KMS-11 (cell line): ENCODE data around the gene CNTNAP3B.
"Not testable (repeated sequence)": the region's sequence is repeated elsewhere in the genome, so short reads cannot be mapped to it uniquely, and the experiment has no call there.

Experiments used
- H2AFZ ChIP-seq: fragments of 200-600 bp; sonication (generic); 2 replicates; pipeline ENCODE4 v1.6.1; 2016; ENCODE audit warnings: antibody characterized with exemption, mixed run types, low read depth
- H3K27ac ChIP-seq: fragments of 200-600 bp; sonication (generic); 2 replicates; pipeline ENCODE4 v1.6.1; 2016; ENCODE audit warnings: mild to moderate bottlenecking, mixed run types
- H3K27me3 ChIP-seq: fragments of 200-600 bp; sonication (generic); 2 replicates; pipeline ENCODE4 v1.6.1; 2017; ENCODE audit warnings: mild to moderate bottlenecking, low read depth, mixed run types, moderate library complexity; ENCODE audit not compliant: insufficient read depth
- H3K36me3 ChIP-seq: fragments of 200-600 bp; sonication (generic); 2 replicates; pipeline ENCODE4 v1.6.1; 2017; ENCODE audit warnings: mild to moderate bottlenecking, mixed run types; ENCODE audit not compliant: insufficient read depth
- H3K4me1 ChIP-seq: fragments of 200-600 bp; sonication (generic); 2 replicates; pipeline ENCODE4 v1.6.1; 2016; ENCODE audit warnings: mild to moderate bottlenecking, low read depth, mixed run types; ENCODE audit not compliant: poor library complexity, severe bottlenecking
- H3K4me2 ChIP-seq: fragments of 200-600 bp; sonication (generic); 2 replicates; pipeline ENCODE4 v1.7.0; 2016; ENCODE audit warnings: mild to moderate bottlenecking, mixed run types
- H3K4me3 ChIP-seq: fragments of 200-600 bp; sonication (generic); IDR thresholded peaks from 2 replicates; pipeline ENCODE4 v1.6.1; 2017; ENCODE audit warnings: low read depth, low read length, mixed read lengths; ENCODE audit not compliant: insufficient read depth
- H3K79me2 ChIP-seq: fragments of 200-600 bp; sonication (generic); 2 replicates; pipeline ENCODE4 v1.6.1; 2016; ENCODE audit warnings: low read depth, mixed run types; ENCODE audit not compliant: insufficient read depth
- H3K9ac ChIP-seq: fragments of 200-600 bp; sonication (generic); 2 replicates; pipeline ENCODE4 v1.6.1; 2016; ENCODE audit warnings: mild to moderate bottlenecking, mixed run types
- H4K20me1 ChIP-seq: fragments of 200-600 bp; sonication (generic); 2 replicates; pipeline ENCODE4 v1.6.1; 2016; ENCODE audit warnings: mild to moderate bottlenecking, mixed run types; ENCODE audit not compliant: insufficient read depth

Gene CNTNAP3B

GRCh38 chr9:41977965-41978600 is 151.1 kb downstream of the CNTNAP3B start:
- not testable (repeated sequence) for H2AFZ ChIP-seq, H3K9ac ChIP-seq, H3K79me2 ChIP-seq, H3K36me3 ChIP-seq, H4K20me1 ChIP-seq, H3K4me3 ChIP-seq, H3K27ac ChIP-seq, H3K4me1 ChIP-seq, H3K4me2 ChIP-seq, H3K27me3 ChIP-seq

DNA sequence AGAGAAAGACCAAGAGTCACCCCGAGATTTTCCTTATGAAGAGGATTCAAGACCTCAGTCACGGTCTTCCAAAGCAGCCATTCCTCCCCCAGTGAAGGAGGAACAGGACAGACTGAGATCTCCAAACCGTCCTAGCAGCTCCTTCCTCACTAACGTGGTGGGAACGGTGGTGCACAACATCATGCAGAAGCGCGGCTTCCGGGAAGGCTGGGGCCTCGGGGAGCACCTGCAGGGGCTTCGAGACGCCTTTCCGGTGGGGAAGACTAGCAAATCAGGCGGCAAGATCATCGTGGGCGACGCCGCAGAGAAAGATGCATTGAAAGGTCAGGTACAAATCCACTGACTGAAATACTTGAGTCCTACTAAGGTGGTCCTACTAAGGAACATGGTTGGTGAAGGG is 154.3 kb downstream of the CNTNAP3B start:
- H3K27me3 ChIP-seq, H3K4me2 ChIP-seq, H4K20me1 ChIP-seq, H3K27ac ChIP-seq, H3K36me3 ChIP-seq, H3K79me2 ChIP-seq, H3K4me1 ChIP-seq, H2AFZ ChIP-seq, H3K9ac ChIP-seq, H3K4me3 ChIP-seq: not testable (repeated sequence)

DNA sequence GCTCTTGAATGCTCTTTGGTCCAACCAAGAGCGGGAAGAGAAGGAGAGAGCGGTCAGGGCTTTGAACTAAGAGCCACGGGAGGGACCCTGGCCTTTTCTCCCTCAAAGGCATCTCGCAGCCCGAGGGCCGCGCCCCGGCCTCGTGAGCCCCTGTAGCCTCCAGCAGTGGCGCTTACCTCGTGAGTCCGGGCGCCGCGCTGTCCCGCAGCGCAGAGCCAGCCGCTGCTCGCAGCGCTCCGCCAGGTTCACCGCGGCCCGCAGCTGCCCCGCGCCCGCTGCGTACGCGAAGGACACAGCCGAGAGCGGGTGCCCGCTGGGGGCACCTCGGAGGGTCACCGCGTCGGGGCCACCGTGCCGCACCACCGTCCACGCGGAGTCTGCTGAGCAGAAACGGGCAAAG is 176.2 kb downstream of the CNTNAP3B start:
- H3K4me2 ChIP-seq, H3K4me3 ChIP-seq: not testable (repeated sequence)

GRCh38 chr9:41941738-41942137 is 187.5 kb downstream of the CNTNAP3B start:
- H4K20me1 ChIP-seq, H3K36me3 ChIP-seq: not testable (repeated sequence)

More for the DNA sequence above, 176.2 kb downstream of the CNTNAP3B start:
- not testable (repeated sequence) for H2AFZ ChIP-seq, H3K27ac ChIP-seq, H3K4me1 ChIP-seq, H3K79me2 ChIP-seq, H3K36me3 ChIP-seq, H3K9ac ChIP-seq, H4K20me1 ChIP-seq, H3K27me3 ChIP-seq

GRCh38 chr9:41938143-41938542 is 191.1 kb downstream of the CNTNAP3B start:
- H3K27ac ChIP-seq, H3K27me3 ChIP-seq, H3K4me1 ChIP-seq, H2AFZ ChIP-seq, H3K4me3 ChIP-seq, H3K79me2 ChIP-seq, H4K20me1 ChIP-seq, H3K4me2 ChIP-seq, H3K9ac ChIP-seq, H3K36me3 ChIP-seq: not testable (repeated sequence)

More at GRCh38 chr9:41941738-41942137, 187.5 kb downstream of the CNTNAP3B start:
- H3K27me3 ChIP-seq, H3K4me2 ChIP-seq, H3K4me3 ChIP-seq, H3K9ac ChIP-seq, H3K27ac ChIP-seq, H2AFZ ChIP-seq, H3K79me2 ChIP-seq, H3K4me1 ChIP-seq: not testable (repeated sequence)

DNA sequence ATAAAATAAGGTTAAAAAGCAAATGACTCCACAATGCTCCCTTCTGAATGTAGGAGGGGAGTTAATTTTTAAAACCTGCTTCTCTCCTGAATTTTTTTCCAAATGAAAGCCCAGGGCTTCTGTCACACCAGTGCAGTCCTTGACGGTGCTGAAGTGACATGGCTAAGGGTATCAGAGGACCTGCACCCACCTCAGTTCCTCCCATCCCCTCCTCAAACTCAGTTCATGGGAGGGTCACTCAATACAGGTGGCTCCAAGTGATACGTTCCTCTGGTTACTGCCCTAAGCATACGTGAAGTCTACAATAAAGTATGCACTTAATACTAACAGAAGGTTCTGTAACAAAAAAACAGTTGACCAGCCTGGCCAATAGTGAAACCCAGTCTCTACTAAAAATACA is 193.5 kb downstream of the CNTNAP3B start:
- H3K4me1 ChIP-seq, H3K27ac ChIP-seq, H3K9ac ChIP-seq: not testable (repeated sequence)

DNA sequence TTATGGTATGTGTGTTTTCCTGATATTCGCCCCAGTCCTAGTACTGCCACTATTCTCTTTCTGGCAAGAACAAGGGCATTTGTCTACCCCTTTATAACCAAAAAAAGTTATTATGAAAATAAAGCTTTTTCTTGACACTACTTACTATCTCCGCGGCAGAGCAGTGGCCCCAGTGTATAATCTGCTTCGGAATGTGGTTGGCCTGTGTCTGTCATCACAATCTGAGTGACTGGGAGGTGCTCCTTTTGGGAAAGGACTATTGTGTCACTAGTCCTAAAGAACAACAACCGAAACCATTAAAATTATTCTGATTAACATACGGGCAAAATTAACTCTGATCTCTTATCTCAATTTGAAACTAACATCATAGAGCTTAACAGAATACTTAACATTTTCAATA is 200.1 kb downstream of the CNTNAP3B start:
- not testable (repeated sequence) for H3K36me3 ChIP-seq, H3K4me3 ChIP-seq, H3K27ac ChIP-seq, H3K79me2 ChIP-seq, H4K20me1 ChIP-seq, H3K9ac ChIP-seq, H3K27me3 ChIP-seq, H2AFZ ChIP-seq, H3K4me1 ChIP-seq, H3K4me2 ChIP-seq

More for the DNA sequence above, 193.5 kb downstream of the CNTNAP3B start:
- H3K79me2 ChIP-seq, H3K4me2 ChIP-seq, H2AFZ ChIP-seq, H3K4me3 ChIP-seq, H3K36me3 ChIP-seq, H3K27me3 ChIP-seq, H4K20me1 ChIP-seq: not testable (repeated sequence)

DNA sequence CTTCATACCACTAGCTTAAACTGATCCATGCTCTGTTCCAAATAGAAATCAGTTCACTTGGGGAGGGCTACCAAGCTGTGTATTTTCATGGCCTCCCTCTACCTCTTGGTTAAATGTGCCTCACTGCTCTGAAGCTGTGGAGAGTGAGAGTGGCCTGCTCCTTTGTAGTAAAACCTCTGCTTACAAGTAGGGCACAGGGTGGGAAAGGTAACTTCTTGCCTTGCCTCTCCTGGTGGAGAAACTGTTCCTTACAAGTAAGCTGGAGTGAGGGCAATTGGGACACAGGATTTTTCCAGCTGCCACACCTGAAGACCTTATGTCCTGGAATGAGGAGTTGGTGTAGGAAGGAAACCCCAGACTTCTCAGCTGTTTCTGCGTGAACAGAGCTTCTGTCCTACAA is 211.9 kb downstream of the CNTNAP3B start:
- not testable (repeated sequence) for H3K9ac ChIP-seq, H3K27me3 ChIP-seq, H2AFZ ChIP-seq, H4K20me1 ChIP-seq, H3K4me2 ChIP-seq, H3K4me1 ChIP-seq, H3K36me3 ChIP-seq, H3K4me3 ChIP-seq, H3K79me2 ChIP-seq, H3K27ac ChIP-seq

- H3K4me1 ChIP-seq, H3K9ac ChIP-seq, H4K20me1 ChIP-seq, H3K79me2 ChIP-seq, H3K4me3 ChIP-seq, H3K27ac ChIP-seq, H2AFZ ChIP-seq, H3K27me3 ChIP-seq, H3K4me2 ChIP-seq, H3K36me3 ChIP-seq: not testable (repeated sequence)
These were observed 223.7 kb downstream of the CNTNAP3B start for GRCh38 chr9:41905488-41905887.

- H3K4me3 ChIP-seq, H3K36me3 ChIP-seq, H2AFZ ChIP-seq, H3K79me2 ChIP-seq, H3K9ac ChIP-seq, H3K4me1 ChIP-seq, H4K20me1 ChIP-seq, H3K27ac ChIP-seq, H3K27me3 ChIP-seq, H3K4me2 ChIP-seq: not testable (repeated sequence)
These were observed 226.5 kb downstream of the CNTNAP3B start for GRCh38 chr9:41902762-41903161.
